Parathyroid adenoma (tissue), 2 donors: ENCODE data around the gene KCND3.

Source experiments
- H2AFZ ChIP-seq: fragments of 300-600 bp; sonication (generic); one replicate; pipeline ENCODE4 v1.7.0; 2017; ENCODE audit warnings: antibody characterized with exemption, mild to moderate bottlenecking
- H3K27ac ChIP-seq: fragments of 300-600 bp; sonication (generic); one replicate; pipeline ENCODE4 v1.7.0; 2017
- H3K27me3 ChIP-seq: fragments of 300-600 bp; sonication (generic); one replicate; pipeline ENCODE4 v1.7.0; 2017; ENCODE audit warnings: low read length; ENCODE audit not compliant: control insufficient read depth, insufficient read depth
- H3K36me3 ChIP-seq: fragments of 300-600 bp; sonication (generic); one replicate; pipeline ENCODE4 v1.7.0; 2017; ENCODE audit warnings: low read length; ENCODE audit not compliant: control insufficient read depth, insufficient read depth
- H3K4me1 ChIP-seq: fragments of 300-600 bp; sonication (generic); one replicate; pipeline ENCODE4 v1.7.0; 2017; ENCODE audit warnings: control low read depth
- H3K4me2 ChIP-seq: fragments of 300-600 bp; sonication (generic); one replicate; pipeline ENCODE4 v1.7.0; 2017; ENCODE audit warnings: low read length
- H3K4me3 ChIP-seq: fragments of 300-600 bp; sonication (generic); one replicate; pipeline ENCODE4 v1.7.0; 2017; ENCODE audit warnings: low read depth, low read length
- H3K79me2 ChIP-seq: fragments of 300-600 bp; sonication (generic); one replicate; pipeline ENCODE4 v1.7.0; 2017; ENCODE audit warnings: control low read depth
- H3K9ac ChIP-seq: fragments of 300-600 bp; sonication (generic); one replicate; pipeline ENCODE4 v1.7.0; 2017; ENCODE audit warnings: mild to moderate bottlenecking
- H3K9me3 ChIP-seq: fragments of 300-600 bp; sonication (generic); one replicate; pipeline ENCODE4 v1.7.0; 2017; ENCODE audit warnings: low read length; ENCODE audit not compliant: control insufficient read depth
- CTCF ChIP-seq: fragments of 300-600 bp; sonication (generic); IDR thresholded peaks from one replicate; pipeline ENCODE4 v1.7.0; 2017; ENCODE audit warnings: antibody characterized with exemption, mild to moderate bottlenecking
- donor health status: primary hyperparathyroidism.

Gene KCND3

GRCh38 chr1:111795401-111795800 is 194.1 kb downstream of the KCND3 start:
- no peaks in the 10 kb centered on the region for H3K27me3 ChIP-seq
- no peak overlapping the region for H3K9ac ChIP-seq
- no peak for TF ChIP-seq CTCF
- H3K27ac ChIP-seq: no peak overlapping the region
- H2AFZ ChIP-seq: no peak overlapping the region
- no peaks in the 10 kb centered on the region for H3K79me2 ChIP-seq
- no peaks in the 10 kb centered on the region for H3K9me3 ChIP-seq
- H3K4me1 ChIP-seq: no peaks in the 10 kb centered on the region
- no peak overlapping the region for H3K4me2 ChIP-seq
- H3K4me3 ChIP-seq: no peak overlapping the region
- no peaks in the 10 kb centered on the region for H3K36me3 ChIP-seq

- TF ChIP-seq CTCF: no peak
- no peak overlapping the region for H3K27ac ChIP-seq
Observed at GRCh38 chr1:111793923-111794322, 195.5 kb downstream of the KCND3 start.

GRCh38 chr1:111792249-111792648 is 197.2 kb downstream of the KCND3 start:
- H3K27me3 ChIP-seq: no peaks in the 10 kb centered on the region
- H3K9me3 ChIP-seq: no peaks in the 10 kb centered on the region
- no peak overlapping the region for H2AFZ ChIP-seq
- no peaks in the 10 kb centered on the region for H3K4me1 ChIP-seq
- no peak overlapping the region for H3K4me3 ChIP-seq
- H3K9ac ChIP-seq: no peak overlapping the region
- H3K79me2 ChIP-seq: no peaks in the 10 kb centered on the region
- TF ChIP-seq CTCF: no peak
- H3K36me3 ChIP-seq: no peaks in the 10 kb centered on the region
- H3K4me2 ChIP-seq: no peak overlapping the region
- H3K27ac ChIP-seq: no peak overlapping the region

More at GRCh38 chr1:111793923-111794322, 195.5 kb downstream of the KCND3 start:
- Histone ChIP-seq H3K9ac (no peak overlapping the region), H3K4me3 (no peak overlapping the region), H3K27me3 (no peaks in the 10 kb centered on the region), H3K36me3 (no peaks in the 10 kb centered on the region), H3K79me2 (no peaks in the 10 kb centered on the region), H3K9me3 (no peaks in the 10 kb centered on the region), H3K4me1 (no peaks in the 10 kb centered on the region), H2AFZ (no peak overlapping the region), H3K4me2 (no peak overlapping the region)

- no peaks in the 10 kb centered on the region for H3K27me3 ChIP-seq
- H3K4me3 ChIP-seq: no peak overlapping the region
- H3K9ac ChIP-seq: no peak overlapping the region
- no peaks in the 10 kb centered on the region for H3K36me3 ChIP-seq
- no peaks in the 10 kb centered on the region for H3K9me3 ChIP-seq
- H2AFZ ChIP-seq: no peak overlapping the region
- H3K27ac ChIP-seq: no peak overlapping the region
- no peak overlapping the region for H3K4me2 ChIP-seq
- H3K79me2 ChIP-seq: no peaks in the 10 kb centered on the region
- TF ChIP-seq CTCF: no peak
- no peaks in the 10 kb centered on the region for H3K4me1 ChIP-seq
Observed at GRCh38 chr1:111791776-111792175, 197.7 kb downstream of the KCND3 start.

GRCh38 chr1:111789666-111790316 is 199.7 kb downstream of the KCND3 start:
- Histone ChIP-seq H2AFZ (no peak overlapping the region), H3K27ac (no peak overlapping the region), H3K4me3 (no peak overlapping the region), H3K27me3 (no peaks in the 10 kb centered on the region), H3K4me2 (no peak overlapping the region), H3K9ac (no peak overlapping the region), H3K4me1 (no peaks in the 10 kb centered on the region), H3K79me2 (no peaks in the 10 kb centered on the region), H3K36me3 (no peaks in the 10 kb centered on the region), H3K9me3 (no peaks in the 10 kb centered on the region)
- no peak for TF ChIP-seq CTCF
